B cell (primary cell): ENCODE measurements around the gene FSHR.

Experiments
- CTCF ChIP-seq: fragments of 200-600 bp; IDR thresholded peaks from one replicate; pipeline ENCODE4 v1.8.0; 2022; ENCODE audit warnings: antibody characterized with exemption, mild to moderate bottlenecking
- EZH2 ChIP-seq: IDR thresholded peaks from 2 replicates; pipeline ENCODE4 v1.6.1; 2012; ENCODE audit warnings: borderline replicate concordance, low read depth, mild to moderate bottlenecking, moderate library complexity, low read length; ENCODE audit not compliant: insufficient read depth, poor library complexity, severe bottlenecking

- TF ChIP-seq CTCF (no peak), EZH2 (no peak)
Observed at GRCh38 chr2:49108851-49109250, 45.5 kb downstream of the FSHR start.
